Liver (tissue), 9 donors: ENCODE data around the gene MYO9B. TPM values are rescaled to one million over a fixed set of nuclear protein-coding genes. Genes with fewer than 3 reads are reported as not detected.

Source experiments
- DNase-seq: peaks from one replicate; pipeline ENCODE4 v3.0.0-alpha.2; 2017; ENCODE audit warnings: low spot score
- H3K27ac ChIP-seq, 2 donors: one replicate each; pipeline ENCODE4 v1.7.0; 2013; ENCODE audit warnings: inconsistent platforms in 2 of 2, low read length in 2 of 2, control low read depth in 1 of 2, low read depth in 1 of 2, mild to moderate bottlenecking in 1 of 2
- H3K27me3 ChIP-seq, 4 donors: one replicate each; pipeline versions ENCODE4 v1.6.1 to v1.7.0; 2013; ENCODE audit warnings: low read length in 3 of 4, inconsistent platforms in 1 of 4, mild to moderate bottlenecking in 1 of 4, moderate library complexity in 1 of 4; ENCODE audit not compliant: control insufficient read depth in 4 of 4, insufficient read depth in 4 of 4
- H3K36me3 ChIP-seq, 4 donors: one replicate each; pipeline versions ENCODE4 v1.6.1 to v1.7.0; 2013; ENCODE audit warnings: low read length in 3 of 4, mild to moderate bottlenecking in 3 of 4, low read depth in 1 of 4, moderate library complexity in 1 of 4; ENCODE audit not compliant: control insufficient read depth in 4 of 4, insufficient read depth in 3 of 4
- H3K4me1 ChIP-seq, 4 donors: one replicate each; pipeline versions ENCODE4 v1.6.1 to v1.7.0; 2013; ENCODE audit warnings: low read length in 3 of 4, mild to moderate bottlenecking in 3 of 4, moderate library complexity in 1 of 4; ENCODE audit not compliant: control insufficient read depth in 4 of 4, insufficient read depth in 4 of 4
- H3K4me3 ChIP-seq, 3 donors: one replicate each; pipeline versions ENCODE4 v1.6.1 to v1.7.0; 2013; ENCODE audit warnings: low read length in 3 of 3, control low read depth in 1 of 3, low read depth in 1 of 3, mild to moderate bottlenecking in 1 of 3
- H3K9ac ChIP-seq, 2 donors: one replicate each; pipeline ENCODE4 v1.7.0; 2013; ENCODE audit warnings: low read length in 2 of 2, mild to moderate bottlenecking in 2 of 2, moderate library complexity in 2 of 2, control low read depth in 1 of 2, low read depth in 1 of 2
- H3K9me3 ChIP-seq, 4 donors: one replicate each; pipeline versions ENCODE4 v1.6.1 to v1.7.0; 2013; ENCODE audit warnings: low read length in 3 of 4; ENCODE audit not compliant: control insufficient read depth in 4 of 4
- HNF4A ChIP-seq, 2 donors: conservative IDR thresholded peaks; 2 replicates each; pipeline ENCODE4 v1.6.1; 2016; ENCODE audit warnings: antibody characterized with exemption in 2 of 2, mild to moderate bottlenecking in 2 of 2
- JUND ChIP-seq, 2 donors: IDR thresholded peaks; 2 replicates each; pipeline ENCODE4 v1.6.1; 2016; ENCODE audit warnings: antibody characterized with exemption in 2 of 2
- NR2F2 ChIP-seq: IDR thresholded peaks from 2 replicates; pipeline ENCODE4 v1.6.1; 2016; ENCODE audit warnings: antibody characterized with exemption
- RAD21 ChIP-seq, 2 donors: IDR thresholded peaks; 2 replicates each; pipeline ENCODE4 v1.6.1; 2016; ENCODE audit warnings: antibody characterized with exemption in 2 of 2, mild to moderate bottlenecking in 2 of 2
- RXRA ChIP-seq, 2 donors: IDR thresholded peaks; 2 replicates each; pipeline ENCODE4 v1.6.1; 2017 to 2018; ENCODE audit warnings: antibody characterized with exemption in 2 of 2, mild to moderate bottlenecking in 1 of 2
- SP1 ChIP-seq: IDR thresholded peaks from 2 replicates; pipeline ENCODE4 v1.6.1; 2018; ENCODE audit warnings: antibody characterized with exemption, mild to moderate bottlenecking
- TAF1 ChIP-seq: conservative IDR thresholded peaks from 2 replicates; pipeline ENCODE4 v1.6.1; 2016; ENCODE audit warnings: antibody characterized with exemption, mild to moderate bottlenecking
- WGBS: extraction: QIAGEN DNeasy Blood & Tissue Kit; methylation state at CpG from one replicate; pipeline ENCODE4 v1.1.7; 2013; 5-methylcytosine and 5-hydroxymethylcytosine counted together
- polyA plus RNA-seq, 2 donors: library from polyadenylated mRNA; stranded (reverse) in 1 of 2; unstranded in 1 of 2; fragments of 200-250 nt in 1 of 2; fragments of >200 nt in 1 of 2; fragmentation: Nextera tagmentation in 1 of 2; extraction: Ambion mirVana in 1 of 2; gene quantifications; one replicate each; pipeline versions ENCODE4 v1.2.1 to v1.2.3, GENCODE V29; 2013 to 2015
- total RNA-seq, 2 donors: library from RNA; depleted of rRNA; stranded (reverse); fragments of >200 nt; gene quantifications; one replicate each; pipeline ENCODE4 v1.2.3, GENCODE V29; 2014
- TF ChIP-seq, protein P1 (sequence below): IDR thresholded peaks from 2 replicates; pipeline ENCODE4 v1.6.1; 2016; ENCODE audit warnings: antibody characterized with exemption
- TF ChIP-seq, protein P2 (sequence below): IDR thresholded peaks from 2 replicates; pipeline ENCODE4 v1.6.1; 2016; ENCODE audit warnings: antibody characterized with exemption
- TF ChIP-seq, protein P3 (sequence below): IDR thresholded peaks from 2 replicates; pipeline ENCODE4 v1.6.1; 2016; ENCODE audit warnings: antibody characterized with exemption
- TF ChIP-seq, protein P4 (sequence below): fragments of 150-350 bp; IDR thresholded peaks from 2 replicates; pipeline ENCODE4 v1.5.1; 2017; ENCODE audit warnings: improper control_type of control experiment, low read depth, low read length; ENCODE audit not compliant: missing input control
- donor health status: healthy.
- donor health status: healthy.
- donor health status: healthy.
- donor health status: healthy.
- donor health status: healthy.

The MYO9B gene
- total and polyA plus RNA-seq, 4 donors, result 9.1 to 32.5 (median 21.0) TPM

DNA sequence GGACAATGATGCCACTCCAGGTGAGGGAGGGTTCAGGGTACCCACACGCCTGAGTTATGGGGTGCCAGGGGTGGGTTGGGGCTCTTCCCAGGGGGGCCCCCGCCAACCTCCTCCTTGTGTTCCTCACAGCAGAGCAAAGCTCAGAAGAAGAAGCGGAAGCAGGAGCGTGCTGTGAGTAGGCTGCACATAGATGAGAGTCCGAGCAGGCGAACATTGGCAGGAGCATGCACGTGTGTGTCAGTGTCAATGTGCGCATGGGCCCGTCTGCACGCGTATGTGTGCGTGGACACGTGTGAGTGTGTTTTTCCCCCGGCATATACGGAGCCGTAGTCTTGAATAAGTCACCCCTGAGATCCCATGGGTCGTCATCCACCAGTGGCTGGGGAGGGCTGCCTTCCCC lies 127.1 kb downstream of the MYO9B start:
- WGBS, result 94% methylated on average over 17 of the region's 17 CpGs
- peaks cover 0 to 34% (median 10%) of the 10 kb centered on the region in 4 donors for H3K36me3 ChIP-seq
- no peaks in the 10 kb centered on the region for H3K27me3 ChIP-seq
- H3K4me1 ChIP-seq, result peaks cover 0 to 15% (median 12%) of the 10 kb centered on the region in 4 donors
- H3K4me3 ChIP-seq, result no peak overlapping the region
- H3K9me3 ChIP-seq, result no peaks in the 10 kb centered on the region
- no peak for DNase-seq
- H3K9ac ChIP-seq, result no peak overlapping the region
- no peak overlapping the region for H3K27ac ChIP-seq
- no peak for TF ChIP-seq HNF4A (conservative IDR thresholded peaks at IDR 0.05)
- TF ChIP-seq RXRA (IDR thresholded peaks at IDR 0.05), result no peak
- no peak for TF ChIP-seq JUND (IDR thresholded peaks at IDR 0.05)
- TF ChIP-seq, protein P1, sequence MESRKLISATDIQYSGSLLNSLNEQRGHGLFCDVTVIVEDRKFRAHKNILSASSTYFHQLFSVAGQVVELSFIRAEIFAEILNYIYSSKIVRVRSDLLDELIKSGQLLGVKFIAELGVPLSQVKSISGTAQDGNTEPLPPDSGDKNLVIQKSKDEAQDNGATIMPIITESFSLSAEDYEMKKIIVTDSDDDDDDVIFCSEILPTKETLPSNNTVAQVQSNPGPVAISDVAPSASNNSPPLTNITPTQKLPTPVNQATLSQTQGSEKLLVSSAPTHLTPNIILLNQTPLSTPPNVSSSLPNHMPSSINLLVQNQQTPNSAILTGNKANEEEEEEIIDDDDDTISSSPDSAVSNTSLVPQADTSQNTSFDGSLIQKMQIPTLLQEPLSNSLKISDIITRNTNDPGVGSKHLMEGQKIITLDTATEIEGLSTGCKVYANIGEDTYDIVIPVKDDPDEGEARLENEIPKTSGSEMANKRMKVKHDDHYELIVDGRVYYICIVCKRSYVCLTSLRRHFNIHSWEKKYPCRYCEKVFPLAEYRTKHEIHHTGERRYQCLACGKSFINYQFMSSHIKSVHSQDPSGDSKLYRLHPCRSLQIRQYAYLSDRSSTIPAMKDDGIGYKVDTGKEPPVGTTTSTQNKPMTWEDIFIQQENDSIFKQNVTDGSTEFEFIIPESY, result no peak
- TF ChIP-seq NR2F2, result no peak
- TF ChIP-seq SP1, result no peak
- TF ChIP-seq TAF1, result no peak
- TF ChIP-seq, protein P2, sequence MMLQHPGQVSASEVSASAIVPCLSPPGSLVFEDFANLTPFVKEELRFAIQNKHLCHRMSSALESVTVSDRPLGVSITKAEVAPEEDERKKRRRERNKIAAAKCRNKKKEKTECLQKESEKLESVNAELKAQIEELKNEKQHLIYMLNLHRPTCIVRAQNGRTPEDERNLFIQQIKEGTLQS, result no peak

DNA sequence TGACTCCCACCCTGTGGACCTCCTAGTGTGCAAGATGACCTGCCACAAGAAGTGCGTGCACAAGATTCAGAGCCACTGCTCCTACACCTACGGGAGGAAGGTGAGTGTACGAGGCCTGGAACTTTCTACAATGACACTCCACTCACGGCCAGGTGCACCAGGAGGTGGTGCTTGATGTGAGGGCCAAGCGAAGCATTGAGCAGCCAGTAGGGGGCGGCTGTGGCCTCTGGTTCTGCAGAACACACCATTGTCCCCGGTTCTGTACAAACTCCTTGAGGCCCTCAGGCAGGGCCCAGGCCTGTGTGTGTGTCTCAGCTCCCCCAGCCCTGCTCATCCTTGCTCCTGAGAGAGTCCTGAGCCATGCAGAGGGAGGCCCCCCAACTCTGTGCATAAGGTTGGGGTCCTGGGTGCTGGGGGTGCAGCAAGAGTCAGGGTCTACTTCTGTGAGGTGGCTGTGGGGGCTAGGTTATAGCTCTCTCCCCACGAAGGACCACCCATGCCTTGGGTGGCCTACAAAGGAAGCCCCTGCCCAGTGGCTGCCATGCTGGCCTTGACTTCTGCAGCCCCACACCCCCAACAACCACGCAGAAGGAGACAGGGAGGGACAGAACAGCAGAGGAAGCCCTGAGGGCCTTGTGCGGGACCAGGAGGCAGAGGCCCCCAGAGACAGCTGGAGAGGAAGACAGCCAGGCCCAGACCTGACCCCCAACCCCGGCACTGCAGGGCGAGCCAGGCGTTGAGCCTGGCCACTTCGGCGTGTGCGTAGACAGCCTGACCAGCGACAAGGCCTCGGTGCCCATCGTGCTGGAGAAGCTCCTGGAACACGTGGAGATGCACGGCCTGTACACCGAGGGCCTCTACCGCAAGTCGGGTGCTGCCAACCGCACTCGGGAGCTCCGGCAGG lies 129.9 kb downstream of the MYO9B start:
- TF ChIP-seq, protein P3, sequence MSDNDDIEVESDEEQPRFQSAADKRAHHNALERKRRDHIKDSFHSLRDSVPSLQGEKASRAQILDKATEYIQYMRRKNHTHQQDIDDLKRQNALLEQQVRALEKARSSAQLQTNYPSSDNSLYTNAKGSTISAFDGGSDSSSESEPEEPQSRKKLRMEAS, result no peak
- TF ChIP-seq RXRA (IDR thresholded peaks at IDR 0.05), result no peak
- TF ChIP-seq RAD21 (IDR thresholded peaks at IDR 0.05), result peak; percentile 77 to 92
- TF ChIP-seq, protein P4, sequence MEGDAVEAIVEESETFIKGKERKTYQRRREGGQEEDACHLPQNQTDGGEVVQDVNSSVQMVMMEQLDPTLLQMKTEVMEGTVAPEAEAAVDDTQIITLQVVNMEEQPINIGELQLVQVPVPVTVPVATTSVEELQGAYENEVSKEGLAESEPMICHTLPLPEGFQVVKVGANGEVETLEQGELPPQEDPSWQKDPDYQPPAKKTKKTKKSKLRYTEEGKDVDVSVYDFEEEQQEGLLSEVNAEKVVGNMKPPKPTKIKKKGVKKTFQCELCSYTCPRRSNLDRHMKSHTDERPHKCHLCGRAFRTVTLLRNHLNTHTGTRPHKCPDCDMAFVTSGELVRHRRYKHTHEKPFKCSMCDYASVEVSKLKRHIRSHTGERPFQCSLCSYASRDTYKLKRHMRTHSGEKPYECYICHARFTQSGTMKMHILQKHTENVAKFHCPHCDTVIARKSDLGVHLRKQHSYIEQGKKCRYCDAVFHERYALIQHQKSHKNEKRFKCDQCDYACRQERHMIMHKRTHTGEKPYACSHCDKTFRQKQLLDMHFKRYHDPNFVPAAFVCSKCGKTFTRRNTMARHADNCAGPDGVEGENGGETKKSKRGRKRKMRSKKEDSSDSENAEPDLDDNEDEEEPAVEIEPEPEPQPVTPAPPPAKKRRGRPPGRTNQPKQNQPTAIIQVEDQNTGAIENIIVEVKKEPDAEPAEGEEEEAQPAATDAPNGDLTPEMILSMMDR, result peak; percentile 56
- no peak overlapping the region for H3K9ac ChIP-seq
- peaks cover 0 to 9% (median 7%) of the 10 kb centered on the region in 4 donors for H3K4me1 ChIP-seq
- DNase-seq, result peak; percentile 75
- no peak overlapping the region for H3K27ac ChIP-seq
- H3K36me3 ChIP-seq, result peaks cover 6 to 35% (median 10%) of the 10 kb centered on the region in 4 donors
- no peak overlapping the region for H3K4me3 ChIP-seq
- no peaks in the 10 kb centered on the region for H3K27me3 ChIP-seq
- no peaks in the 10 kb centered on the region for H3K9me3 ChIP-seq
- 82% methylated on average over 27 of the region's 27 CpGs for WGBS
